ENCODE results near the gene UBE2S. TPM values are rescaled to one million over a fixed set of nuclear protein-coding genes. Genes with fewer than 3 reads are reported as not detected.

Gene UBE2S
- total RNA-seq, 1 experiment from 2014 or later, result 393 TPM

DNA sequence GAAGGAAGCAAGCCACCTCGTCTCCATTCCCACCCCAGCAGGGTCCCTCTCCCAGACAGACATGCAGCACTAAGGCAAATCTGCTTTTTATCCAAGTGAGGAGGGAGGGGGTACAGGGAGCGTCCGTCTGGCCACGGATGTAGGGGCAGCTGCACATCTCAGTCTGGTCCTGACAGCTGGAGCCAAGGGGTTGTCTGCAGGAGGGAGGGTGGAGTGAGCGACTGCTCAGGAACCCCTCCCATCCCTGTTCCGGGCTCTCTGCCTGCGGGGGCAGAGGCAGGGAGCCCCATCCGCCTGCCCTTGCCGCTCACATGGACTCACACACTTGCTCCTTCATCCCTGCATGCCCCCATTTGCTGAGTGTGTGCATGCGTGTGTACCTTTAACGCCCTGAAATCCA lies 28.4 kb downstream of the UBE2S start:
- Histone ChIP-seq H3K79me1 (ENCODE audit: insufficient read depth, low read depth, low read length, poor library complexity, severe bottlenecking) (no peaks in the 10 kb centered on the region), H3K18ac (ENCODE audit: insufficient read length, low read depth, low read length) (no peak overlapping the region), H3K23ac (ENCODE audit: insufficient read length, low read depth, low read length) (no peak overlapping the region), H4K20me1 (ENCODE audit: control insufficient read depth, insufficient read depth, insufficient read length) (no peaks in the 10 kb centered on the region), H3K27me3 (ENCODE audit: insufficient read depth, low read length) (peaks cover 2% of the 10 kb centered on the region; the same call in 1 of the 2 replicates), H2BK12ac (ENCODE audit: insufficient read length, low read depth, low read length) (no peak overlapping the region), H2BK5ac (ENCODE audit: insufficient read length, low read length) (no peak overlapping the region), H2BK15ac (ENCODE audit: low read depth, low read length) (no peak overlapping the region), H3K23me2 (ENCODE audit: insufficient read length, low read depth, low read length, poor library complexity, severe bottlenecking) (peaks cover 14% of the 10 kb centered on the region), H2BK120ac (ENCODE audit: low read depth, low read length, poor library complexity, severe bottlenecking) (no peak overlapping the region), H3K56ac (ENCODE audit: insufficient read length, low read depth, low read length) (no peak overlapping the region), H3T11ph (ENCODE audit: low read length) (no peak overlapping the region), H4K5ac (ENCODE audit: insufficient read length, low read depth, low read length) (no peak overlapping the region), H3K9me3 (ENCODE audit: control insufficient read depth, low read depth, low read length) (no peaks in the 10 kb centered on the region), H2BK20ac (ENCODE audit: low read depth, low read length, poor library complexity, severe bottlenecking) (no peak overlapping the region), H4K91ac (ENCODE audit: insufficient read length, low read depth, low read length) (no peak overlapping the region), H3K14ac (ENCODE audit: insufficient read depth, low read length) (no peak overlapping the region), H3K4ac (ENCODE audit: low read depth, low read length) (no peak overlapping the region), H2AFZ (ENCODE audit: low read length) (no peak overlapping the region), H2AK5ac (ENCODE audit: insufficient read length, low read length) (no peak overlapping the region), H3K79me2 (ENCODE audit: insufficient read depth, low read length) (no peaks in the 10 kb centered on the region), H3K9ac (ENCODE audit: extremely low read depth, insufficient read length, low read length) (no peak overlapping the region), H4K8ac (replicated peaks; ENCODE audit: insufficient read length, low read depth, low read length) (no peak overlapping the region), H3K4me1 (ENCODE audit: insufficient read depth, low read length) (no peaks in the 10 kb centered on the region; the same call in 1 of the 2 replicates), H3K4me2 (ENCODE audit: insufficient read depth, insufficient read length, low read length) (no peak overlapping the region), H3K27ac (ENCODE audit: insufficient read length, low read depth, low read length) (no peak overlapping the region)
- Mint-ChIP-seq H3K9me3 (peaks cover 0 to 3% of the 10 kb centered on the region in 2 experiments; a peak in 1 of 5 replicates), H3K27ac (0 out of 7 replicates have a peak overlapping the region, but pooled peaks of 1 of the 3 experiments have one; percentile 6), H3K36me3 (ENCODE audit: insufficient read depth in 1 of 3, low read depth in 3 of 3) (peaks cover 0 to 11% (median 2%) of the 10 kb centered on the region in 3 experiments; a peak in 4 of 7 replicates), H3K4me3 (no peak overlapping the region; a peak in 1 of 5 replicates), H3K4me1 (peaks cover 31 to 43% of the 10 kb centered on the region in 2 experiments), H3K27me3 (ENCODE audit: low read depth) (peaks cover 62% of the 10 kb centered on the region)
- WGBS (ENCODE audit: extremely low coverage, insufficient read length, low lambda C conversion rate), result no CpG with 5 or more reads among the region's 11 CpGs
- DNase-seq, result no peak
- TF ChIP-seq, protein P1, sequence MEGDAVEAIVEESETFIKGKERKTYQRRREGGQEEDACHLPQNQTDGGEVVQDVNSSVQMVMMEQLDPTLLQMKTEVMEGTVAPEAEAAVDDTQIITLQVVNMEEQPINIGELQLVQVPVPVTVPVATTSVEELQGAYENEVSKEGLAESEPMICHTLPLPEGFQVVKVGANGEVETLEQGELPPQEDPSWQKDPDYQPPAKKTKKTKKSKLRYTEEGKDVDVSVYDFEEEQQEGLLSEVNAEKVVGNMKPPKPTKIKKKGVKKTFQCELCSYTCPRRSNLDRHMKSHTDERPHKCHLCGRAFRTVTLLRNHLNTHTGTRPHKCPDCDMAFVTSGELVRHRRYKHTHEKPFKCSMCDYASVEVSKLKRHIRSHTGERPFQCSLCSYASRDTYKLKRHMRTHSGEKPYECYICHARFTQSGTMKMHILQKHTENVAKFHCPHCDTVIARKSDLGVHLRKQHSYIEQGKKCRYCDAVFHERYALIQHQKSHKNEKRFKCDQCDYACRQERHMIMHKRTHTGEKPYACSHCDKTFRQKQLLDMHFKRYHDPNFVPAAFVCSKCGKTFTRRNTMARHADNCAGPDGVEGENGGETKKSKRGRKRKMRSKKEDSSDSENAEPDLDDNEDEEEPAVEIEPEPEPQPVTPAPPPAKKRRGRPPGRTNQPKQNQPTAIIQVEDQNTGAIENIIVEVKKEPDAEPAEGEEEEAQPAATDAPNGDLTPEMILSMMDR (conservative IDR thresholded peaks at IDR 0.05), result no peak
